Activated T-helper 1 cell treated with anti-CD3 and anti-CD28 coated beads, Interleukin-12 subunit alpha, Interleukin-12 subunit beta, Interleukin-2, Interleukin-4 antibody, amounts not matched to agents 30 ng/mL and 10 ng/mL and 1 ng/mL, durations not matched to agents 14 hours and 24 hours and 36 hours (primary cell): ENCODE measurements around the gene NSFL1C. TPM values are rescaled to one million over a fixed set of nuclear protein-coding genes. Genes with fewer than 3 reads are reported as not detected.

Experiments used
- DNase-seq: peaks from one replicate; pipeline ENCODE4 v3.0.0; 2021; ENCODE audit warnings: low spot score
- H3K27ac Mint-ChIP-seq: one replicate; pipeline ENCODE4 v1.8.0; 2021; ENCODE audit warnings: mild to moderate bottlenecking, mixed read lengths
- H3K27me3 Mint-ChIP-seq: one replicate; pipeline ENCODE4 v1.8.0; 2022; ENCODE audit warnings: mild to moderate bottlenecking, moderate library complexity, mixed read lengths; ENCODE audit not compliant: insufficient read depth
- H3K36me3 Mint-ChIP-seq: one replicate; pipeline ENCODE4 v1.8.0; 2021; ENCODE audit warnings: low read depth, mixed read lengths
- H3K4me1 Mint-ChIP-seq: one replicate; pipeline ENCODE4 v1.8.0; 2021; ENCODE audit warnings: low read depth, mixed read lengths
- H3K4me3 Mint-ChIP-seq: one replicate; pipeline ENCODE4 v1.8.0; 2021; ENCODE audit warnings: mild to moderate bottlenecking, moderate library complexity, mixed read lengths
- H3K9me3 Mint-ChIP-seq: one replicate; pipeline ENCODE4 v1.8.0; 2021; ENCODE audit warnings: mixed read lengths
- intact Hi-C: fragments of 100-400 bp; cut with micrococcal nuclease; formaldehyde crosslinking; loops from one replicate; pipeline ENCODE4 v1.15.1; 2024
- total RNA-seq: library from RNA; stranded (reverse); gene quantifications from 2 replicates; pipeline ENCODE4 v1.2.3, GENCODE V29; 2022

The NSFL1C gene
- total RNA-seq, 1 donor from 2014 or later: 111 TPM

GRCh38 chr20:1465470-1466210 lies 1.0 kb downstream of the NSFL1C start:
- peak overlapping the region; percentile 90 for H3K4me3 Mint-ChIP-seq
- DNase-seq: no peak
- H3K9me3 Mint-ChIP-seq: no peaks in the 10 kb centered on the region
- peaks cover 23% of the 10 kb centered on the region for H3K36me3 Mint-ChIP-seq
- peaks cover 45% of the 10 kb centered on the region for H3K4me1 Mint-ChIP-seq
- peaks cover 12% of the 10 kb centered on the region for H3K27me3 Mint-ChIP-seq
- intact Hi-C loops: loop anchor here (1.0 to 5.0 kb wide), 6 partner anchors 72 to 1005 kb away; partner anchors contain the start of genes FKBP1A, RAD21L1, SNRPB and STK35
- peak overlapping the region; percentile 82 for H3K27ac Mint-ChIP-seq

GRCh38 chr20:1463971-1464570 lies 2.6 kb downstream of the NSFL1C start:
- no peak for DNase-seq
- no peaks in the 10 kb centered on the region for H3K9me3 Mint-ChIP-seq
- peak overlapping the region; percentile 90 for H3K4me3 Mint-ChIP-seq
- peaks cover 30% of the 10 kb centered on the region for H3K36me3 Mint-ChIP-seq
- peaks cover 45% of the 10 kb centered on the region for H3K4me1 Mint-ChIP-seq
- peak overlapping the region; percentile 13 for H3K27ac Mint-ChIP-seq
- intact Hi-C loops: no loop called here
- peaks cover 11% of the 10 kb centered on the region for H3K27me3 Mint-ChIP-seq

GRCh38 chr20:1462834-1463233 lies 3.8 kb downstream of the NSFL1C start:
- intact Hi-C loops: no loop called here

GRCh38 chr20:1462001-1462400 lies 4.6 kb downstream of the NSFL1C start:
- DNase-seq: no peak
- H3K27me3 Mint-ChIP-seq: no peaks in the 10 kb centered on the region
- no peaks in the 10 kb centered on the region for H3K9me3 Mint-ChIP-seq
- peaks cover 42% of the 10 kb centered on the region for H3K36me3 Mint-ChIP-seq
- H3K27ac Mint-ChIP-seq: no peak overlapping the region
- intact Hi-C loops: no loop called here
- H3K4me1 Mint-ChIP-seq: peaks cover 32% of the 10 kb centered on the region
- H3K4me3 Mint-ChIP-seq: no peak overlapping the region

More at GRCh38 chr20:1462834-1463233, 3.8 kb downstream of the NSFL1C start:
- Mint-ChIP-seq H3K27me3 (peaks cover under 1% of the 10 kb centered on the region), H3K9me3 (no peaks in the 10 kb centered on the region), H3K27ac (no peak overlapping the region), H3K4me3 (no peak overlapping the region), H3K36me3 (peaks cover 37% of the 10 kb centered on the region), H3K4me1 (peaks cover 40% of the 10 kb centered on the region)
- no peak for DNase-seq

GRCh38 chr20:1460275-1460674 lies 6.4 kb downstream of the NSFL1C start:
- Mint-ChIP-seq H3K4me3 (no peak overlapping the region), H3K4me1 (peaks cover 24% of the 10 kb centered on the region), H3K9me3 (no peaks in the 10 kb centered on the region), H3K36me3 (peaks cover 42% of the 10 kb centered on the region), H3K27ac (no peak overlapping the region), H3K27me3 (no peaks in the 10 kb centered on the region)
- intact Hi-C loops: no loop called here
- no peak for DNase-seq

- Mint-ChIP-seq H3K27me3 (no peaks in the 10 kb centered on the region), H3K4me1 (peaks cover 1% of the 10 kb centered on the region), H3K36me3 (peaks cover 42% of the 10 kb centered on the region), H3K27ac (no peak overlapping the region), H3K4me3 (no peak overlapping the region), H3K9me3 (no peaks in the 10 kb centered on the region)
- DNase-seq: no peak
- intact Hi-C loops: no loop called here
These were observed 8.7 kb downstream of the NSFL1C start for GRCh38 chr20:1457992-1458391.

- H3K4me3 Mint-ChIP-seq: no peak overlapping the region
- no peaks in the 10 kb centered on the region for H3K4me1 Mint-ChIP-seq
- DNase-seq: no peak
- intact Hi-C loops: no loop called here
- no peak overlapping the region for H3K27ac Mint-ChIP-seq
- no peaks in the 10 kb centered on the region for H3K9me3 Mint-ChIP-seq
- H3K36me3 Mint-ChIP-seq: peaks cover 49% of the 10 kb centered on the region
- no peaks in the 10 kb centered on the region for H3K27me3 Mint-ChIP-seq
These were observed 10.3 kb downstream of the NSFL1C start for GRCh38 chr20:1456300-1456699.

GRCh38 chr20:1450926-1451491 lies 15.6 kb downstream of the NSFL1C start:
- intact Hi-C loops: no loop called here
- Mint-ChIP-seq H3K4me1 (no peaks in the 10 kb centered on the region), H3K36me3 (peaks cover 54% of the 10 kb centered on the region), H3K27me3 (no peaks in the 10 kb centered on the region), H3K27ac (no peak overlapping the region), H3K9me3 (no peaks in the 10 kb centered on the region), H3K4me3 (no peak overlapping the region)
- no peak for DNase-seq

- Mint-ChIP-seq H3K9me3 (no peaks in the 10 kb centered on the region), H3K27ac (no peak overlapping the region), H3K4me3 (no peak overlapping the region), H3K36me3 (peaks cover 63% of the 10 kb centered on the region), H3K4me1 (no peaks in the 10 kb centered on the region), H3K27me3 (no peaks in the 10 kb centered on the region)
- intact Hi-C loops: no loop called here
- no peak for DNase-seq
These were observed 17.3 kb downstream of the NSFL1C start for GRCh38 chr20:1449370-1449769.

GRCh38 chr20:1448081-1448620 lies 18.5 kb downstream of the NSFL1C start:
- intact Hi-C loops: no loop called here
- Mint-ChIP-seq H3K27ac (no peak overlapping the region), H3K36me3 (peaks cover 62% of the 10 kb centered on the region), H3K4me3 (no peak overlapping the region), H3K4me1 (no peaks in the 10 kb centered on the region), H3K9me3 (no peaks in the 10 kb centered on the region), H3K27me3 (no peaks in the 10 kb centered on the region)
- no peak for DNase-seq

- DNase-seq: no peak
- peaks cover 65% of the 10 kb centered on the region for H3K36me3 Mint-ChIP-seq
- H3K4me1 Mint-ChIP-seq: no peaks in the 10 kb centered on the region
- no peak overlapping the region for H3K27ac Mint-ChIP-seq
- intact Hi-C loops: no loop called here
- H3K27me3 Mint-ChIP-seq: no peaks in the 10 kb centered on the region
- no peak overlapping the region for H3K4me3 Mint-ChIP-seq
- no peaks in the 10 kb centered on the region for H3K9me3 Mint-ChIP-seq
These were observed 20.1 kb downstream of the NSFL1C start for GRCh38 chr20:1446536-1446935.

GRCh38 chr20:1443085-1443484 lies 23.6 kb downstream of the NSFL1C start:
- peaks cover 3% of the 10 kb centered on the region for H3K27me3 Mint-ChIP-seq
- H3K4me3 Mint-ChIP-seq: no peak overlapping the region
- no peaks in the 10 kb centered on the region for H3K4me1 Mint-ChIP-seq
- no peak overlapping the region for H3K27ac Mint-ChIP-seq
- no peaks in the 10 kb centered on the region for H3K9me3 Mint-ChIP-seq
- intact Hi-C loops: no loop called here
- no peak for DNase-seq
- H3K36me3 Mint-ChIP-seq: peaks cover 52% of the 10 kb centered on the region

- H3K4me1 Mint-ChIP-seq: peaks cover 3% of the 10 kb centered on the region
- intact Hi-C loops: no loop called here
- no peak overlapping the region for H3K27ac Mint-ChIP-seq
- DNase-seq: no peak
- no peak overlapping the region for H3K4me3 Mint-ChIP-seq
- peaks cover 3% of the 10 kb centered on the region for H3K27me3 Mint-ChIP-seq
- peaks cover 45% of the 10 kb centered on the region for H3K36me3 Mint-ChIP-seq
- no peaks in the 10 kb centered on the region for H3K9me3 Mint-ChIP-seq
These were observed 24.3 kb downstream of the NSFL1C start for GRCh38 chr20:1442304-1442703.
